ENCODE measurements around the gene MTA3. TPM values are rescaled to one million over a fixed set of nuclear protein-coding genes. Genes with fewer than 3 reads are reported as not detected.

Gene MTA3
- total and polyA plus RNA-seq, 2 of the 8 experiments (the other 6 are each of a cell fraction or from before 2014, with no cell fraction given), result 125 to 184 TPM

DNA sequence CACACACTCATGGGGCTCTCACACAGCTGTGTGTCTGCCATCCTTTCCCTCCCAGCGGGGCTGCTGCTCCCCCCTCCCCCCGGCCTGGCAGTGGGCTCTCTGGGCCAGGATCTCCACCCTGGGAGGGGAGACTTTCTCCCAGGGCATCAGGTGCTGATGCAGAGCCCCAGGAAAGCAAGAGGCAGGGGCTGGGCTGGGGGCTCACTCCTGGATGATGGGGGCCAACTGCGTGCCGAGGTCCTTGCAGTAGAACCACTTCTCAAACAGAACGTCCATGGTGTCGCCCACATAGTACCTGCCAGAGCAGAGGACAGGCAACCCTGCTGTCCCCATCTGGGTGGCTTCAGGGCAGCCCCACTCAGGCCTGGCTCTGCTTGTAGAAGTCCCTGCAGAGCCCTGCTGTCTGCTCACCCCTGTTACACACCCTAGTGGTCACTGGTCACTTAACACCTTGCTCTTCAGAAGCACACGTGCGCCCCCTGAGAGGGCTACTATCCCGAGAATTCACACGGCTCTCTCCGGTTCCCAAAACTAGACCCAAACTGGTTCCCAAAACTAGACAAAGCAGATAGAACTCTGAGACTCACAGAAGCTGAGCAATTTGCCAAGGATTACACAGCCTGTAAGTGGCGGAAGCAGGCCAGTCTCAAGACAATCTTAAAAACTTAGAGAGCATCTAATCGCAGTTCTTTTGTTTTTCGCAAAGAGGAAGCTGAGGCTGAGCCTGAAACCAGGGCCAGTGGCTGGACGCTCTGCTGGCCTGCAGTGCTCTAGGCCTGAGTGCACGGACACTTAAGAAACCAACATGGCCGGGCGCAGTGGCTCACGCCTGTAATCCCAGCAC lies 202.1 kb downstream of the MTA3 start:
- WGBS, 2 experiments (ENCODE audit: extremely low coverage in 1 of 2, insufficient coverage in 1 of 2, insufficient read length in 1 of 2, insufficient replicate concordance in 2 of 2, low coverage in 1 of 2, low lambda C conversion rate in 2 of 2, missing lambda C conversion rate in 1 of 2), result 72% methylated on average over 16 of the region's 19 CpGs; no CpG with 5 or more reads in 1 of the 2 experiments

More for the DNA sequence above, 202.1 kb downstream of the MTA3 start:
- peaks cover 1 to 16% (median 6%) of the 10 kb centered on the region in 4 experiments; a peak in 4 of 7 replicates for H3K4me1 ChIP-seq (replicated peaks in 1 of 4; ENCODE audit: control insufficient read depth in 3 of 4, insufficient read depth in 4 of 4, low read length in 3 of 4)
- POLR2A ChIA-PET (ENCODE audit: partially characterized antibody), result interaction anchor here (1.3 to 2.1 kb wide), 2 partner anchors 10 to 41 kb away, joined by 3 to 6 read pairs; no protein-coding TSS in a partner anchor
- H3K9ac ChIP-seq (replicated peaks in 1 of 4; ENCODE audit: extremely low read depth in 1 of 4, low read depth in 3 of 4, low read length in 3 of 4), result no peak overlapping the region
- peak; percentile 44 to 72 for DNase-seq (ENCODE audit: low read depth in 1 of 2, low spot score in 2 of 2)
- no peaks in the 10 kb centered on the region for H3K79me2 ChIP-seq (ENCODE audit: control insufficient read depth in 1 of 2, insufficient read depth in 2 of 2, low read length in 2 of 2)
- no peak overlapping the region for H4K5ac ChIP-seq (ENCODE audit: insufficient read length, low read depth, low read length)
- H2BK12ac ChIP-seq (ENCODE audit: low read depth, low read length), result no peak overlapping the region
- no peak overlapping the region for H4K91ac ChIP-seq (replicated peaks; ENCODE audit: insufficient read length, low read length)
- no peak overlapping the region for H2BK15ac ChIP-seq (ENCODE audit: low read length)
- H3K27me3 ChIP-seq (replicated peaks in 1 of 4; ENCODE audit: control insufficient read depth in 3 of 4, extremely low read depth in 1 of 4, insufficient read depth in 3 of 4, low read length in 3 of 4), result no peaks in the 10 kb centered on the region
- no peak overlapping the region for H2BK5ac ChIP-seq (ENCODE audit: low read depth, low read length)
- no peak overlapping the region for H3K27ac ChIP-seq (ENCODE audit: low read depth, low read length)
- no peak overlapping the region for H3K56ac ChIP-seq (replicated peaks; ENCODE audit: insufficient read length, low read depth, low read length)
- no peak overlapping the region for H3K4me3 ChIP-seq (ENCODE audit: extremely low read depth in 1 of 4, insufficient read depth in 2 of 4, low read depth in 3 of 4, low read length in 4 of 4)
- TF ChIP-seq HDAC2 (IDR thresholded peaks at IDR 0.05; ENCODE audit: borderline replicate concordance in 1 of 2, low read depth in 2 of 2, low read length in 2 of 2) (no peak), RAD21 (IDR thresholded peaks at IDR 0.05 in 1 of 2, conservative IDR thresholded peaks at IDR 0.05 in 1 of 2; ENCODE audit: low read depth in 2 of 2, low read length in 2 of 2) (peak; percentile 78 to 84), CBX8 (IDR thresholded peaks at IDR 0.05; ENCODE audit: borderline replicate concordance, low read depth, low read length) (no peak)
- TF ChIP-seq, protein P1, sequence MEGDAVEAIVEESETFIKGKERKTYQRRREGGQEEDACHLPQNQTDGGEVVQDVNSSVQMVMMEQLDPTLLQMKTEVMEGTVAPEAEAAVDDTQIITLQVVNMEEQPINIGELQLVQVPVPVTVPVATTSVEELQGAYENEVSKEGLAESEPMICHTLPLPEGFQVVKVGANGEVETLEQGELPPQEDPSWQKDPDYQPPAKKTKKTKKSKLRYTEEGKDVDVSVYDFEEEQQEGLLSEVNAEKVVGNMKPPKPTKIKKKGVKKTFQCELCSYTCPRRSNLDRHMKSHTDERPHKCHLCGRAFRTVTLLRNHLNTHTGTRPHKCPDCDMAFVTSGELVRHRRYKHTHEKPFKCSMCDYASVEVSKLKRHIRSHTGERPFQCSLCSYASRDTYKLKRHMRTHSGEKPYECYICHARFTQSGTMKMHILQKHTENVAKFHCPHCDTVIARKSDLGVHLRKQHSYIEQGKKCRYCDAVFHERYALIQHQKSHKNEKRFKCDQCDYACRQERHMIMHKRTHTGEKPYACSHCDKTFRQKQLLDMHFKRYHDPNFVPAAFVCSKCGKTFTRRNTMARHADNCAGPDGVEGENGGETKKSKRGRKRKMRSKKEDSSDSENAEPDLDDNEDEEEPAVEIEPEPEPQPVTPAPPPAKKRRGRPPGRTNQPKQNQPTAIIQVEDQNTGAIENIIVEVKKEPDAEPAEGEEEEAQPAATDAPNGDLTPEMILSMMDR (IDR thresholded peaks at IDR 0.05; ENCODE audit: control extremely low read depth in 1 of 3, insufficient read depth in 1 of 3, low read depth in 1 of 3, low read length in 3 of 3), result peak in 2 of 3 experiments; percentile 93 to 99; a peak in 3 of 4 replicates
- TF ChIP-seq, protein P2, sequence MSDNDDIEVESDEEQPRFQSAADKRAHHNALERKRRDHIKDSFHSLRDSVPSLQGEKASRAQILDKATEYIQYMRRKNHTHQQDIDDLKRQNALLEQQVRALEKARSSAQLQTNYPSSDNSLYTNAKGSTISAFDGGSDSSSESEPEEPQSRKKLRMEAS (IDR thresholded peaks at IDR 0.05), result peak; percentile 82
- H3K36me3 ChIP-seq (ENCODE audit: control insufficient read depth in 2 of 4, insufficient read depth in 4 of 4, low read length in 3 of 4), result no peaks in the 10 kb centered on the region
- H3K23me2 ChIP-seq (ENCODE audit: low read depth, low read length), result no peaks in the 10 kb centered on the region
- no peak overlapping the region for H3K4me2 ChIP-seq (ENCODE audit: insufficient read depth in 1 of 2, low read depth in 2 of 2, low read length in 2 of 2)
- H3K18ac ChIP-seq (ENCODE audit: extremely low read depth, low read length), result no peak overlapping the region
- CTCF ChIA-PET (ENCODE audit: partially characterized antibody), result interaction anchor here (0.7 to 4.1 kb wide), 28 partner anchors 10 to 341 kb away, joined by 3 to 35 read pairs (median 4); partner anchors contain the start of gene HAAO
- FAIRE-seq, result peak; percentile 82
- peak overlapping the region; percentile 76 for H4K8ac ChIP-seq (ENCODE audit: extremely low read depth, insufficient read depth, low read length)
- H2BK120ac ChIP-seq (replicated peaks; ENCODE audit: low read depth, low read length), result no peak overlapping the region
- no peak overlapping the region for H2BK20ac ChIP-seq (ENCODE audit: low read length)
- 0 out of 2 replicates have a peak overlapping the region, but pooled peaks have one; percentile 47 for H2AFZ ChIP-seq (ENCODE audit: low read length)
- no peaks in the 10 kb centered on the region for H3K9me3 ChIP-seq (ENCODE audit: insufficient read depth in 2 of 2, low read depth in 1 of 2, low read length in 1 of 2)
- no peak overlapping the region for H3K4ac ChIP-seq (replicated peaks; ENCODE audit: insufficient read length, low read depth, low read length)
- H3K14ac ChIP-seq (ENCODE audit: insufficient read length), result no peak overlapping the region
- no peaks in the 10 kb centered on the region for H3K79me1 ChIP-seq (ENCODE audit: low read depth, low read length)
- no peaks in the 10 kb centered on the region for H4K20me1 ChIP-seq (replicated peaks in 1 of 2; ENCODE audit: control insufficient read depth in 1 of 2, insufficient read depth in 2 of 2, low read length in 2 of 2)
- no peak overlapping the region for H2AK5ac ChIP-seq (ENCODE audit: low read depth, low read length)
- H3K23ac ChIP-seq (ENCODE audit: insufficient read length), result no peak overlapping the region

Measured in H1 (cell line).